Mesenchymal stem cell (in vitro differentiated cells and primary cell): Measurements from ENCODE around the gene RPS2.

Experiments used
- DNase-seq: peaks from one replicate; pipeline ENCODE4 v3.0.0-alpha.2; 2013
- H2AFZ ChIP-seq: one replicate; pipeline ENCODE4 v1.6.1; 2013; ENCODE audit warnings: low read depth, mild to moderate bottlenecking, control low read depth, inconsistent platforms, low read length, moderate library complexity
- H2AK5ac ChIP-seq: 2 replicates; pipeline ENCODE4 v1.6.1; 2013; ENCODE audit warnings: low read length, moderate library complexity, mild to moderate bottlenecking, inconsistent platforms; ENCODE audit not compliant: severe bottlenecking
- H2BK120ac ChIP-seq: one replicate; pipeline ENCODE4 v1.6.1; 2013; ENCODE audit warnings: low read depth, mild to moderate bottlenecking, inconsistent platforms, low read length, moderate library complexity
- H2BK12ac ChIP-seq, 2 experiments: one replicate each; pipeline ENCODE4 v1.6.1; 2013; ENCODE audit warnings: inconsistent platforms in 2 of 2, low read length in 2 of 2, mild to moderate bottlenecking in 2 of 2, moderate library complexity in 2 of 2, control low read depth in 1 of 2
- H2BK15ac ChIP-seq: one replicate; pipeline ENCODE4 v1.6.1; 2013; ENCODE audit warnings: mild to moderate bottlenecking, low read depth, inconsistent platforms; ENCODE audit not compliant: poor library complexity, severe bottlenecking
- H2BK5ac ChIP-seq: 2 replicates; pipeline ENCODE4 v1.6.1; 2013; ENCODE audit warnings: low read depth, mild to moderate bottlenecking, low read length, control low read depth, inconsistent platforms; ENCODE audit not compliant: poor library complexity, severe bottlenecking
- H3K14ac ChIP-seq, 2 experiments: one replicate each; pipeline ENCODE4 v1.6.1; 2013; ENCODE audit warnings: inconsistent platforms in 2 of 2, low read length in 2 of 2, control low read depth in 1 of 2, mild to moderate bottlenecking in 1 of 2, moderate library complexity in 1 of 2
- H3K18ac ChIP-seq, 2 experiments: one replicate each; pipeline ENCODE4 v1.6.1; 2013; ENCODE audit warnings: inconsistent platforms in 2 of 2, low read length in 2 of 2, control low read depth in 1 of 2, low read depth in 1 of 2, mild to moderate bottlenecking in 1 of 2
- H3K23ac ChIP-seq, 2 experiments: one replicate each; pipeline ENCODE4 v1.6.1; 2013; ENCODE audit warnings: inconsistent platforms in 2 of 2, low read length in 2 of 2, mild to moderate bottlenecking in 2 of 2, moderate library complexity in 2 of 2, control low read depth in 1 of 2
- H3K27ac ChIP-seq: 2 replicates; pipeline ENCODE4 v1.5.1; 2013; ENCODE audit warnings: mild to moderate bottlenecking, moderate library complexity, low read length, control low read depth, inconsistent platforms; ENCODE audit not compliant: poor library complexity, severe bottlenecking
- H3K27me3 ChIP-seq, 2 experiments: 2 replicates each; pipeline versions ENCODE4 v1.6.1 to v1.7.0; 2013; ENCODE audit warnings: low read length in 2 of 2, mild to moderate bottlenecking in 2 of 2, moderate library complexity in 2 of 2, control low read depth in 1 of 2, inconsistent platforms in 1 of 2; ENCODE audit not compliant: control insufficient read depth in 1 of 2, insufficient read depth in 1 of 2
- H3K36me3 ChIP-seq, 2 experiments: 2 replicates each; pipeline versions ENCODE4 v1.6.1 to v1.7.0; 2013; ENCODE audit warnings: low read length in 2 of 2, control low read depth in 1 of 2, inconsistent platforms in 1 of 2, low read depth in 1 of 2, mild to moderate bottlenecking in 1 of 2; ENCODE audit not compliant: insufficient read depth in 2 of 2, control insufficient read depth in 1 of 2
- H3K4ac ChIP-seq, 2 experiments: one replicate each; pipeline ENCODE4 v1.6.1; 2013; ENCODE audit warnings: inconsistent platforms in 2 of 2, low read length in 2 of 2, mild to moderate bottlenecking in 2 of 2, moderate library complexity in 2 of 2, control low read depth in 1 of 2, low read depth in 1 of 2
- H3K4me1 ChIP-seq: 2 replicates; pipeline ENCODE4 v1.6.1; 2013; ENCODE audit warnings: low read depth, low read length, control low read depth; ENCODE audit not compliant: control insufficient read depth, insufficient read depth
- H3K4me2 ChIP-seq: 2 replicates; pipeline ENCODE4 v1.6.1; 2013; ENCODE audit warnings: low read length, mild to moderate bottlenecking, inconsistent platforms; ENCODE audit not compliant: poor library complexity, severe bottlenecking
- H3K4me3 ChIP-seq, 2 experiments: 2 replicates each; pipeline versions ENCODE4 v1.5.1 to v1.7.0; 2013; ENCODE audit warnings: low read length in 2 of 2, mild to moderate bottlenecking in 2 of 2, control low read depth in 1 of 2, low read depth in 1 of 2; ENCODE audit not compliant: insufficient read depth in 1 of 2
- H3K79me1 ChIP-seq: replicated peaks from 2 replicates; pipeline ENCODE4 v1.6.1; 2013; ENCODE audit warnings: mild to moderate bottlenecking, control low read depth, low read length, inconsistent platforms; ENCODE audit not compliant: poor library complexity, severe bottlenecking
- H3K9ac ChIP-seq: 2 replicates; pipeline ENCODE4 v1.7.0; 2013; ENCODE audit warnings: mild to moderate bottlenecking, low read length, moderate library complexity
- H3K9me3 ChIP-seq: 2 replicates; pipeline ENCODE4 v1.7.0; 2013; ENCODE audit warnings: mild to moderate bottlenecking, low read length; ENCODE audit not compliant: control insufficient read depth
- H4K8ac ChIP-seq: one replicate; pipeline ENCODE4 v1.6.1; 2013; ENCODE audit warnings: inconsistent platforms, mild to moderate bottlenecking, low read length, moderate library complexity
- H4K91ac ChIP-seq: one replicate; pipeline ENCODE4 v1.6.1; 2013; ENCODE audit warnings: mild to moderate bottlenecking, low read length, inconsistent platforms
- WGBS: methylation state at CpG from one replicate; pipeline ENCODE4 v1.1.7; 2013; ENCODE audit warnings: mixed read lengths; 5-methylcytosine and 5-hydroxymethylcytosine counted together

RPS2 gene

GRCh38 chr16:1982991-1983543 lies 18.4 kb upstream of the RPS2 start:
- H3K9ac ChIP-seq = peak overlapping the region; percentile 81
- no peak for DNase-seq
- H3K79me1 ChIP-seq = peaks cover 20% of the 10 kb centered on the region
- H3K23ac ChIP-seq = peak overlapping the region in 1 of 2 experiments; percentile 91
- peaks cover 35 to 41% of the 10 kb centered on the region in 2 experiments for H3K27me3 ChIP-seq
- no peak overlapping the region for H2BK5ac ChIP-seq
- no peak overlapping the region for H2BK12ac ChIP-seq
- H3K14ac ChIP-seq = no peak overlapping the region
- H2BK15ac ChIP-seq = no peak overlapping the region
- H3K9me3 ChIP-seq = no peaks in the 10 kb centered on the region
- peaks cover 35% of the 10 kb centered on the region for H3K4me1 ChIP-seq
- no peak overlapping the region for H2BK120ac ChIP-seq
- no peak overlapping the region for H3K4ac ChIP-seq
- H3K4me2 ChIP-seq = peak overlapping the region; percentile 97
- H2AFZ ChIP-seq = peak overlapping the region; percentile 90
- H3K4me3 ChIP-seq = peak overlapping the region; percentile 81 to 88
- peak overlapping the region in 1 of 2 experiments; percentile 88 for H3K18ac ChIP-seq
- no peak overlapping the region for H3K27ac ChIP-seq
- H2AK5ac ChIP-seq = no peak overlapping the region
- H3K36me3 ChIP-seq = peaks cover 25 to 47% of the 10 kb centered on the region in 2 experiments
- 43% methylated on average over 19 of the region's 19 CpGs for WGBS
- no peak overlapping the region for H4K8ac ChIP-seq
- H4K91ac ChIP-seq = no peak overlapping the region

GRCh38 chr16:1982013-1982433 lies 17.4 kb upstream of the RPS2 start:
- WGBS = 63% methylated on average over 5 of the region's 5 CpGs
- no peak overlapping the region for H3K14ac ChIP-seq

GRCh38 chr16:1981398-1981836 lies 16.8 kb upstream of the RPS2 start, which contains the start of gene NOXO1:
Gene NOXO1 (minus strand): TSS chr16:1981469. CDS start chr16:1981179, 290 bp downstream.
- peaks cover 35% of the 10 kb centered on the region for H3K4me1 ChIP-seq
- no peak within 1 kb of the TSS for H4K91ac ChIP-seq
- H2BK120ac ChIP-seq = no peak within 1 kb of the TSS
- H3K14ac ChIP-seq = no peak within 1 kb of the TSS
- peaks cover 14% of the 10 kb centered on the region for H3K79me1 ChIP-seq
- H2AFZ ChIP-seq = no peak within 1 kb of the TSS
- H3K4me2 ChIP-seq = no peak within 1 kb of the TSS
- WGBS = 43% methylated on average over 6 of the region's 6 CpGs
- H3K9ac ChIP-seq = no peak within 1 kb of the TSS
- no peak within 1 kb of the TSS for H2BK5ac ChIP-seq
- no peak within 1 kb of the TSS for H3K4ac ChIP-seq
- peak within 1 kb of the TSS in 1 of 2 experiments; percentile 4 for H3K4me3 ChIP-seq
- H3K9me3 ChIP-seq = no peaks in the 10 kb centered on the region
- H3K36me3 ChIP-seq = peaks cover 32 to 51% of the 10 kb centered on the region in 2 experiments
- no peak within 1 kb of the TSS for H3K23ac ChIP-seq
- H3K27me3 ChIP-seq = peaks cover 35 to 41% of the 10 kb centered on the region in 2 experiments
- no peak within 1 kb of the TSS for H3K27ac ChIP-seq
- H2BK15ac ChIP-seq = no peak within 1 kb of the TSS
- no peak within 1 kb of the TSS for H3K18ac ChIP-seq
- H2BK12ac ChIP-seq = no peak within 1 kb of the TSS
- no peak within 1 kb of the TSS for H2AK5ac ChIP-seq
- H4K8ac ChIP-seq = no peak within 1 kb of the TSS
- no peak for DNase-seq

More at GRCh38 chr16:1982013-1982433, 17.4 kb upstream of the RPS2 start:
- no peak overlapping the region for H2BK120ac ChIP-seq
- H2AFZ ChIP-seq = no peak overlapping the region
- H2BK15ac ChIP-seq = no peak overlapping the region
- H2AK5ac ChIP-seq = no peak overlapping the region
- H3K23ac ChIP-seq = no peak overlapping the region
- H2BK12ac ChIP-seq = no peak overlapping the region
- H3K9ac ChIP-seq = no peak overlapping the region
- peaks cover 35 to 41% of the 10 kb centered on the region in 2 experiments for H3K27me3 ChIP-seq
- H4K91ac ChIP-seq = no peak overlapping the region
- peaks cover 31 to 51% of the 10 kb centered on the region in 2 experiments for H3K36me3 ChIP-seq
- H3K79me1 ChIP-seq = peaks cover 17% of the 10 kb centered on the region
- no peak overlapping the region for H4K8ac ChIP-seq
- H3K27ac ChIP-seq = no peak overlapping the region
- H3K4ac ChIP-seq = no peak overlapping the region
- H3K9me3 ChIP-seq = no peaks in the 10 kb centered on the region
- H3K4me1 ChIP-seq = peaks cover 35% of the 10 kb centered on the region
- no peak overlapping the region for H3K4me3 ChIP-seq
- H2BK5ac ChIP-seq = no peak overlapping the region
- H3K4me2 ChIP-seq = no peak overlapping the region
- H3K18ac ChIP-seq = no peak overlapping the region
- no peak for DNase-seq

GRCh38 chr16:1980770-1981087 lies 16.1 kb upstream of the RPS2 start:
- no peak overlapping the region for H2BK120ac ChIP-seq
- H4K8ac ChIP-seq = no peak overlapping the region
- H2BK15ac ChIP-seq = no peak overlapping the region
- H3K4ac ChIP-seq = no peak overlapping the region
- H2BK12ac ChIP-seq = no peak overlapping the region
- H3K4me3 ChIP-seq = peak overlapping the region in 1 of 2 experiments; percentile 4
- no peak overlapping the region for H3K4me2 ChIP-seq
- DNase-seq = no peak
- 69% methylated on average over 16 of the region's 16 CpGs for WGBS
- no peak overlapping the region for H3K27ac ChIP-seq
- no peak overlapping the region for H3K23ac ChIP-seq
- H3K4me1 ChIP-seq = peaks cover 33% of the 10 kb centered on the region
- H3K9ac ChIP-seq = no peak overlapping the region
- peaks cover 7% of the 10 kb centered on the region for H3K79me1 ChIP-seq
- H3K27me3 ChIP-seq = peaks cover 35 to 41% of the 10 kb centered on the region in 2 experiments
- H2BK5ac ChIP-seq = no peak overlapping the region
- H3K9me3 ChIP-seq = no peaks in the 10 kb centered on the region
- no peak overlapping the region for H2AFZ ChIP-seq
- no peak overlapping the region for H3K14ac ChIP-seq
- no peak overlapping the region for H3K18ac ChIP-seq
- H4K91ac ChIP-seq = no peak overlapping the region
- no peak overlapping the region for H2AK5ac ChIP-seq
- peaks cover 32 to 51% of the 10 kb centered on the region in 2 experiments for H3K36me3 ChIP-seq
